Activated CD4-positive, alpha-beta T cell treated with anti-CD3 and anti-CD28 coated beads, Interleukin-2, Interleukin-6, amounts not matched to agents 100 ng/mL and 50 ng/mL, durations not matched to agents 16 hours and 8 hours (primary cell): Measurements from ENCODE around the gene ARHGEF5.
A peak's percentile ranks its signal among the peaks of the same experiment; 100 is the strongest.
"Not testable (repeated sequence)": the region's sequence is repeated elsewhere in the genome, so short reads cannot be mapped to it uniquely, and the experiment has no call there.

ENCODE experiments used
- DNase-seq: peaks from one replicate; pipeline ENCODE4 v3.0.0-alpha.2; 2020

Gene ARHGEF5

GRCh38 chr7:144384555-144385245 is 29.5 kb downstream of the ARHGEF5 start:
- DNase-seq = peak; percentile 44

- DNase-seq = no peak
Observed at GRCh38 chr7:144386741-144387140, 31.5 kb downstream of the ARHGEF5 start.

- DNase-seq = no peak
Observed at GRCh38 chr7:144388950-144389349, 33.7 kb downstream of the ARHGEF5 start.

GRCh38 chr7:144390481-144390880 is 35.3 kb downstream of the ARHGEF5 start:
- DNase-seq = no peak

GRCh38 chr7:144391014-144391413 is 35.8 kb downstream of the ARHGEF5 start:
- no peak for DNase-seq

GRCh38 chr7:144391823-144392255 is 36.6 kb downstream of the ARHGEF5 start:
- peak; percentile 59 for DNase-seq

- no peak for DNase-seq
Observed at GRCh38 chr7:144397086-144397485, 41.9 kb downstream of the ARHGEF5 start.

GRCh38 chr7:144398291-144398690 is 43.1 kb downstream of the ARHGEF5 start:
- no peak for DNase-seq

GRCh38 chr7:144398911-144399310 is 43.7 kb downstream of the ARHGEF5 start:
- no peak for DNase-seq

GRCh38 chr7:144399946-144400345 is 44.7 kb downstream of the ARHGEF5 start:
- no peak for DNase-seq

GRCh38 chr7:144401490-144401889 is 46.3 kb downstream of the ARHGEF5 start:
- no peak for DNase-seq

- no peak for DNase-seq
Observed at GRCh38 chr7:144403102-144403501, 47.9 kb downstream of the ARHGEF5 start.

- no peak for DNase-seq
Observed at GRCh38 chr7:144403649-144404061, 48.5 kb downstream of the ARHGEF5 start, which contains the start of gene NOBOX. TSS of gene NOBOX (minus strand) at chr7:144403693.

- DNase-seq = no peak
Observed at GRCh38 chr7:144404946-144405345, 49.7 kb downstream of the ARHGEF5 start.

- DNase-seq = no peak
Observed at GRCh38 chr7:144407266-144407931, 52.2 kb downstream of the ARHGEF5 start.

GRCh38 chr7:144408121-144408520 is 52.9 kb downstream of the ARHGEF5 start:
- no peak for DNase-seq

GRCh38 chr7:144410441-144410840 is 55.2 kb downstream of the ARHGEF5 start:
- no peak for DNase-seq

GRCh38 chr7:144414815-144415214 is 59.6 kb downstream of the ARHGEF5 start:
- no peak for DNase-seq

GRCh38 chr7:144415858-144416257 is 60.7 kb downstream of the ARHGEF5 start:
- DNase-seq = no peak

- DNase-seq = no peak
Observed at GRCh38 chr7:144416341-144416740, 61.1 kb downstream of the ARHGEF5 start.

GRCh38 chr7:144418931-144419330 is 63.7 kb downstream of the ARHGEF5 start:
- not testable (repeated sequence) for DNase-seq

- DNase-seq = not testable (repeated sequence)
Observed at GRCh38 chr7:144427539-144427938, 72.3 kb downstream of the ARHGEF5 start.

GRCh38 chr7:144428431-144428830 is 73.2 kb downstream of the ARHGEF5 start:
- no peak for DNase-seq
